Measurements from ENCODE around the gene CLDN7.

CLDN7 gene

GRCh38 chr17:7284911-7285310, 22.6 kb upstream of the CLDN7 start:
- no peak for DNase-seq

GRCh38 chr17:7283471-7284216, 21.4 kb upstream of the CLDN7 start:
- DNase-seq = no peak

GRCh38 chr17:7282752-7283321, 20.6 kb upstream of the CLDN7 start:
- no peak for DNase-seq

GRCh38 chr17:7281953-7282751, 19.9 kb upstream of the CLDN7 start:
- no peak for DNase-seq

GRCh38 chr17:7281074-7281952, 19.0 kb upstream of the CLDN7 start, which contains the start of gene SLC2A4:
SLC2A4 (plus strand) TSS chr17:7281718; CDS start chr17:7281935, 217 bp downstream.
- DNase-seq = peak; percentile 56

GRCh38 chr17:7280519-7281073, 18.3 kb upstream of the CLDN7 start:
- DNase-seq = peak; percentile 32

GRCh38 chr17:7279448-7279847, 17.2 kb upstream of the CLDN7 start:
- no peak for DNase-seq

- DNase-seq = no peak
Measured at GRCh38 chr17:7266784-7267183, 4.5 kb upstream of the CLDN7 start.

GRCh38 chr17:7263801-7264078, 1.5 kb upstream of the CLDN7 start:
- DNase-seq = no peak

- no peak for DNase-seq
Measured at GRCh38 chr17:7262935-7263800, 890 bp upstream of the CLDN7 start.

- DNase-seq = no peak
Measured at GRCh38 chr17:7261379-7262191, 693 bp downstream of the CLDN7 start.

- no peak for DNase-seq
Measured at GRCh38 chr17:7260651-7261378, 1.5 kb downstream of the CLDN7 start.

GRCh38 chr17:7260151-7260550, 2.1 kb downstream of the CLDN7 start:
- no peak for DNase-seq

- no peak for DNase-seq
Measured at GRCh38 chr17:7259555-7259889, 2.8 kb downstream of the CLDN7 start.

- no peak for DNase-seq
Measured at GRCh38 chr17:7258731-7259554, 3.3 kb downstream of the CLDN7 start.

- no peak for DNase-seq
Measured at GRCh38 chr17:7256766-7257456, 5.4 kb downstream of the CLDN7 start.

GRCh38 chr17:7254511-7254910, 7.8 kb downstream of the CLDN7 start:
- no peak for DNase-seq

GRCh38 chr17:7253082-7253481, 9.2 kb downstream of the CLDN7 start:
- no peak for DNase-seq

Data from COR-L47 (cell line).